Endothelial cell of umbilical vein (primary cell): ENCODE results near the gene ICE2. TPM values are rescaled to one million over a fixed set of nuclear protein-coding genes. Genes with fewer than 3 reads are reported as not detected.

Experiments
- BruUV-seq: library from RNA; stranded (reverse); fragments of 400-500 nt; replicated peaks from 2 replicates; lab custom pipeline; 2021; lab: Mats Ljungman, UMichigan
- CTCF ChIA-PET: fragments of 300-600, 350-600 bp; sonication (Branson Sonifier 250); formaldehyde crosslinking; loops from one replicate; lab custom pipeline; 2021; ENCODE audit warnings: antibody characterized with exemption, inconsistent platforms; lab: Charles Lee
- POLR2A ChIA-PET: fragments of 300-600, 350-600 bp; sonication (Branson Sonifier 250); formaldehyde crosslinking; loops from one replicate; lab custom pipeline; 2021; ENCODE audit warnings: antibody characterized with exemption, inconsistent platforms; lab: Charles Lee
- DNase-seq: peaks from one replicate; pipeline ENCODE4 v3.0.0-alpha.2; 2011; ENCODE audit warnings: low read depth, low spot score
- FAIRE-seq: peaks from 2 replicates; lab custom pipeline; 2011; peaks lifted over from hg19 to GRCh38; lab: Jason Lieb, UNC
- H2AFZ ChIP-seq: 2 replicates; pipeline ENCODE4 v1.6.0; 2012; ENCODE audit warnings: low read depth, low read length, control low read depth, inconsistent platforms
- H3K27ac ChIP-seq: 2 replicates; pipeline ENCODE4 v1.5.1; 2011; ENCODE audit warnings: low read depth, mild to moderate bottlenecking, control low read depth, low read length, moderate library complexity; ENCODE audit not compliant: insufficient read depth
- H3K27me3 ChIP-seq, 2 experiments: 2 replicates each; pipeline versions ENCODE4 v1.6.0 to v1.6.1; 2011; ENCODE audit warnings: low read length in 2 of 2, mixed read lengths in 1 of 2; ENCODE audit not compliant: control insufficient read depth in 2 of 2, insufficient read depth in 2 of 2
- H3K36me3 ChIP-seq, 2 experiments: 2 replicates in 1 of 2; 3 replicates in 1 of 2; pipeline ENCODE4 v1.5.1; 2011; ENCODE audit warnings: low read length in 2 of 2, mild to moderate bottlenecking in 1 of 2, moderate library complexity in 1 of 2; ENCODE audit not compliant: control insufficient read depth in 2 of 2, insufficient read depth in 2 of 2; ENCODE audit errors: extremely low read depth in 1 of 2
- H3K4me1 ChIP-seq: 3 replicates; pipeline ENCODE4 v1.5.1; 2011; ENCODE audit warnings: mild to moderate bottlenecking, low read length; ENCODE audit not compliant: control insufficient read depth, insufficient read depth; ENCODE audit errors: extremely low read depth
- H3K4me2 ChIP-seq: 2 replicates; pipeline ENCODE4 v1.6.1; 2011; ENCODE audit warnings: low read length, control low read depth, mixed read lengths; ENCODE audit not compliant: insufficient read depth
- H3K4me3 ChIP-seq, 3 experiments: fragments of 200-600 bp in 1 of 3; sonication (generic), shearing (Covaris generic) in 1 of 3; replicated peaks in 1 of 3; 2 replicates each; pipeline ENCODE4 v1.5.1; 2011 to 2016; ENCODE audit warnings: control low read depth in 3 of 3, low read length in 3 of 3, mild to moderate bottlenecking in 2 of 3, inconsistent platforms in 1 of 3, low read depth in 1 of 3, moderate library complexity in 1 of 3; ENCODE audit not compliant: insufficient read depth in 1 of 3
- H3K79me2 ChIP-seq: 2 replicates; pipeline ENCODE4 v1.6.0; 2012; ENCODE audit warnings: low read length, inconsistent platforms; ENCODE audit not compliant: control insufficient read depth, insufficient read depth
- H3K9ac ChIP-seq: replicated peaks from 2 replicates; pipeline ENCODE3; 2011; ENCODE audit warnings: low read length, control low read depth; ENCODE audit not compliant: insufficient read depth; ENCODE audit errors: extremely low read depth
- H3K9me1 ChIP-seq: replicated peaks from 3 replicates; pipeline ENCODE4 v1.6.0; 2011; ENCODE audit warnings: mild to moderate bottlenecking, low read length; ENCODE audit not compliant: control insufficient read depth, insufficient read depth; ENCODE audit errors: extremely low read depth
- H3K9me3 ChIP-seq: replicated peaks from 2 replicates; pipeline ENCODE4 v1.5.1; 2012; ENCODE audit warnings: low read length, inconsistent platforms; ENCODE audit not compliant: control insufficient read depth, insufficient read depth
- H4K20me1 ChIP-seq: replicated peaks from 2 replicates; pipeline ENCODE3; 2011; ENCODE audit warnings: mild to moderate bottlenecking, low read length; ENCODE audit not compliant: control insufficient read depth, insufficient read depth; ENCODE audit errors: extremely low read depth
- EZH2 ChIP-seq: IDR thresholded peaks from 2 replicates; pipeline ENCODE4 v1.6.1; 2012; ENCODE audit warnings: borderline replicate concordance, low read depth, mild to moderate bottlenecking, moderate library complexity, low read length, inconsistent platforms; ENCODE audit not compliant: severe bottlenecking
- FOS ChIP-seq: IDR thresholded peaks from 2 replicates; pipeline ENCODE4 v1.6.1; 2011; ENCODE audit warnings: mild to moderate bottlenecking, low read length, moderate library complexity, borderline replicate concordance; ENCODE audit not compliant: insufficient read depth
- GATA2 ChIP-seq: IDR thresholded peaks from 2 replicates; pipeline ENCODE4 v1.7.0; 2011; ENCODE audit warnings: low read depth, mild to moderate bottlenecking, moderate library complexity, mixed read lengths, low read length; ENCODE audit not compliant: insufficient read length, insufficient read depth
- JUN ChIP-seq: IDR thresholded peaks from 2 replicates; pipeline ENCODE4 v1.6.1; 2011; ENCODE audit warnings: borderline replicate concordance, low read depth; ENCODE audit not compliant: insufficient read length, insufficient read depth
- MAX ChIP-seq: IDR thresholded peaks from 2 replicates; pipeline ENCODE4 v1.6.1; 2011; ENCODE audit not compliant: insufficient read depth, insufficient read length
- MYC ChIP-seq: IDR thresholded peaks from one replicate; pipeline ENCODE4 v1.6.1; 2011; ENCODE audit warnings: mild to moderate bottlenecking, low read depth, low read length
- POLR2A ChIP-seq: IDR thresholded peaks from 2 replicates; pipeline ENCODE4 v1.6.1; 2012; ENCODE audit warnings: low read depth, mild to moderate bottlenecking, control low read depth, low read length
- POLR2AphosphoS5 ChIP-seq: IDR thresholded peaks from 2 replicates; pipeline ENCODE4 v1.6.1; 2012; ENCODE audit warnings: low read depth, mild to moderate bottlenecking, control low read depth, low read length, moderate library complexity; ENCODE audit not compliant: insufficient read depth
- dilution Hi-C: fragments of 300-500 bp; cut with MboI; formaldehyde crosslinking; loops from one replicate; pipeline ENCODE4 v1.15.0; 2019; ENCODE audit warnings: low sequenced_read_pairs; ENCODE audit not compliant: extremely low pct_ligation_motif_present
- intact Hi-C: fragments of 100-400 bp; cut with micrococcal nuclease; formaldehyde crosslinking; loops from one replicate; pipeline ENCODE4 v1.10.0; 2022
- polyA plus RNA-seq, 4 experiments: library from polyadenylated mRNA; depleted of rRNA in 3 of 4; stranded (reverse) in 3 of 4; unstranded in 1 of 4; fragments of >200 nt; gene quantifications; 2 replicates each; pipeline versions ENCODE4 v1.2.1 to v1.2.3, GENCODE V29; 2011 to 2012; ENCODE audit warnings: missing spikeins in 1 of 4
- total RNA-seq: library from RNA; stranded (reverse); gene quantifications from 2 replicates; pipeline ENCODE4 v1.2.3, GENCODE V29; 2021
- TF ChIP-seq, protein P1 (sequence below), 2 donors: IDR thresholded peaks; 1 replicate in 1 of 2; 2 replicates in 1 of 2; pipeline ENCODE4 v1.5.1; 2011; ENCODE audit warnings: low read length in 2 of 2, mild to moderate bottlenecking in 2 of 2, moderate library complexity in 2 of 2, control low read depth in 1 of 2, inconsistent platforms in 1 of 2, low read depth in 1 of 2; ENCODE audit not compliant: insufficient read depth in 1 of 2; ENCODE audit errors: extremely low read depth in 1 of 2

ICE2 gene
- total and polyA plus RNA-seq, 2 donors (not counting 3 experiments of a cell fraction or from before 2014, with no cell fraction given): 22.1 to 57.0 TPM

DNA sequence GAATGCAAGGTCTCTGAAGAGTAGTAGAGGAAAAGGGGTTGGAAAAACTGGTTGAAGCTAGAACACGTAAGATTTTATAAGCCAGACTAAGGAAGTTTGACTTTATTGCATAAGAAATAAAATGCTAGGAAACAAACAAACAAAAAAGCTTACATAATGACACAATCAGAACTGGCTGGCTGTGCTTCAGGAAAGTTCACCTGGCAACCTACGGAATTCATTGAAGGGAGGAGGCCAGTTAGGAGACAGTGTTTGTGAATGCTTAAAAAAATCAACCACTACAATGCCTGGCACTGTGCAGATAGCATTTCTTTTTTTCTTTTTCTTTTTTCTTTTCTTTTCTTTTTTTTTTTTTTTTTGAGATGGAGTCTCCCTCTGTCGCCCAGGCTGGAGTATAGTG lies 1.9 kb upstream of the ICE2 start:
- Histone ChIP-seq H3K4me2 (no peak overlapping the region), H3K36me3 (no peaks in the 10 kb centered on the region), H2AFZ (no peak overlapping the region), H3K79me2 (peaks cover 26% of the 10 kb centered on the region), H3K27ac (no peak overlapping the region), H4K20me1 (no peaks in the 10 kb centered on the region), H3K9me3 (no peaks in the 10 kb centered on the region), H3K9ac (no peak overlapping the region), H3K4me3 (no peak overlapping the region), H3K4me1 (peaks cover 25% of the 10 kb centered on the region), H3K27me3 (no peaks in the 10 kb centered on the region), H3K9me1 (no peaks in the 10 kb centered on the region)
- dilution Hi-C loops (no loop called here), intact Hi-C loops (no loop called here)
- BruUV-seq: no TSS peak
- ChIA-PET CTCF (interaction anchor here (1.1 kb wide), 1 partner anchor 16 kb away, joined by 5 read pairs; no protein-coding TSS in a partner anchor), POLR2A (no interaction called here)
- DNase-seq (no peak), FAIRE-seq (no peak)
- TF ChIP-seq GATA2 (no peak), FOS (no peak), POLR2AphosphoS5 (no peak), EZH2 (no peak), MYC (no peak), POLR2A (no peak), MAX (no peak), JUN (no peak)
- TF ChIP-seq, protein P1, sequence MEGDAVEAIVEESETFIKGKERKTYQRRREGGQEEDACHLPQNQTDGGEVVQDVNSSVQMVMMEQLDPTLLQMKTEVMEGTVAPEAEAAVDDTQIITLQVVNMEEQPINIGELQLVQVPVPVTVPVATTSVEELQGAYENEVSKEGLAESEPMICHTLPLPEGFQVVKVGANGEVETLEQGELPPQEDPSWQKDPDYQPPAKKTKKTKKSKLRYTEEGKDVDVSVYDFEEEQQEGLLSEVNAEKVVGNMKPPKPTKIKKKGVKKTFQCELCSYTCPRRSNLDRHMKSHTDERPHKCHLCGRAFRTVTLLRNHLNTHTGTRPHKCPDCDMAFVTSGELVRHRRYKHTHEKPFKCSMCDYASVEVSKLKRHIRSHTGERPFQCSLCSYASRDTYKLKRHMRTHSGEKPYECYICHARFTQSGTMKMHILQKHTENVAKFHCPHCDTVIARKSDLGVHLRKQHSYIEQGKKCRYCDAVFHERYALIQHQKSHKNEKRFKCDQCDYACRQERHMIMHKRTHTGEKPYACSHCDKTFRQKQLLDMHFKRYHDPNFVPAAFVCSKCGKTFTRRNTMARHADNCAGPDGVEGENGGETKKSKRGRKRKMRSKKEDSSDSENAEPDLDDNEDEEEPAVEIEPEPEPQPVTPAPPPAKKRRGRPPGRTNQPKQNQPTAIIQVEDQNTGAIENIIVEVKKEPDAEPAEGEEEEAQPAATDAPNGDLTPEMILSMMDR (IDR thresholded peaks at IDR 0.05; ENCODE audit: extremely low read depth in 1 of 2, insufficient read depth in 1 of 2, low read depth in 1 of 2, low read length in 2 of 2): no peak
